Occipital lobe (tissue), 2 donors: Measurements from ENCODE around the gene DNAAF3. TPM values are rescaled to one million over a fixed set of nuclear protein-coding genes. Genes with fewer than 3 reads are reported as not detected.
"Not testable (repeated sequence)": the region's sequence is repeated elsewhere in the genome, so short reads cannot be mapped to it uniquely, and the experiment has no call there.

Experiments used
- DNase-seq: peaks from one replicate; lab custom pipeline; 2025; lab: John Stamatoyannopoulos, UW
- total RNA-seq: library from RNA; depleted of rRNA; stranded (reverse); fragments of >200 nt; gene quantifications from one replicate; pipeline ENCODE4 v1.2.3, GENCODE V29; 2014

DNAAF3 gene
- total RNA-seq, result 0.31 TPM

DNA sequence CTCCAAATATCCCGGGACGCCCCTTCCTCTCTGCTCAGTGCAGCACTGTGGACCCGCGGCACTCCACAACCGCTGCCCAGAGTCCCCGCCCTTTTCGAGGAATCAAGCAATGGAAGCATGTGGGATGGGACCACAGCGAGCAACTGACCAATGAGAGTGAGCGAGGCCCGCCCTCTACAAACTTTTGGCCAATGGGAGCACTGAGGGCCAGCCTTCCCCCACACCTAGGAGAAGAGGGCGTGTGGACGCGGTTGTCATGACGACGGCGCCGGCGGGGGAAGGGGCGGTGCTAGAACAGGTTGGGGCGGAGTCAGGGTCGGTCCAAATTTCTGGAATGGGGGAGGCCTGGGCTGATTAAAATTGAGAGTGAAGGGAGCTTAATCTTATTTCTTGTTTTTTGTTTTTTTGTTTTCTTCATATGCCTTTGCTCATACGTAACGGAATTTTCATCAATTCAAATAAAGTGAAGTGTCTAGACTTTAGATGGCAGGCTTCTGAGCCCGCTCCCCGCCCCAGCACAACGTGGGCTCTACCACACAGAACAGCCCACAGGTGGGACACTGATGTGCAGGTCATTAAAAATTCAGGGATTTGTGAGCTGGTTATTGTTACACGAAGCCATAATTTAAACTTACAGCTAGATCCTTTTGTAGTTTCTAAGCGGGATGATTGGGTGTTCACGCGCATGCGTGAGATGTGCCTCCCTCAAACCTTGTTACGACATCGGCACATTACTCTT lies at the start of gene DNAAF3:
DNAAF3 (minus strand) TSS at position 84 of the 739 bp plus-strand sequence. CDS start 200 bp downstream, outside the sequence.
- peak; percentile 83 for DNase-seq

DNA sequence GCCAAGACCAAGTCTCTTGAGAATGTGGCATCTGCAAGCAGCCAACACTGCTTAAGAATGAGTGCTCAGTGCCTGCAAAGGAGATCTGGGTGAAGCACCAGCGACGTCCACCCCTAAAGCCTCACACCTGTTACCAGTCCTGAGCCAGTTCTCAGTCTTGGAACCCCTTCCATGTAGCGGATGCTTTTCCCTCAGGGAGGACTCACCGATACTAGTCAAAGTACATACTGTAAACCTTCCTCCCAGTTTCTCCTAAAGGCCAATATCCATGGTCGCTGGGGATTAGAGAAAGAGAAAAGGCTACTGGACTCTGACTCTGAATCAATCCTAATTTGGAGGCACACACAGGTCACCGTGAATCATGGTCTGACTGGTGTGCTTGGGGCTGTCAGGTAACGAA lies 47.1 kb upstream of the DNAAF3 start:
- DNase-seq, result no peak

DNA sequence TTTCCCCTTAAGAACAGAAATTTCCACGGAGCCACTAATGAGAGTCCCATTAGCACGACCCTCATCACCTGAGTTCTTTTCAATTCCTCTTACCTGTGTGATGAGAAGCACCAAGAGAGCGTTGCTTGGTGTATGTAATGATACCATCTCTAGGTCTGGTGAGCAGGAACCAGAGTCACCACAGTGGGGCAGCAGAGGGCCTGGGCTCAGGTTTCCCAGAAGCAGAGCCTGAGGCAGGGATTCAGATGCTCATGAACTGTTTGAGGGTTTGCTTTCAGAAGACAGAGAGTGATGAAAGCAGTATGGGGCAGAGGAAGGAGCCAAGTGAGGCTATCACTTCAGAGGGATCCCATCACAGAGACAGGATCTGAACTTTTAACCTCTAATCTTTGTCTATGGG lies 46.0 kb upstream of the DNAAF3 start:
- DNase-seq, result no peak

DNA sequence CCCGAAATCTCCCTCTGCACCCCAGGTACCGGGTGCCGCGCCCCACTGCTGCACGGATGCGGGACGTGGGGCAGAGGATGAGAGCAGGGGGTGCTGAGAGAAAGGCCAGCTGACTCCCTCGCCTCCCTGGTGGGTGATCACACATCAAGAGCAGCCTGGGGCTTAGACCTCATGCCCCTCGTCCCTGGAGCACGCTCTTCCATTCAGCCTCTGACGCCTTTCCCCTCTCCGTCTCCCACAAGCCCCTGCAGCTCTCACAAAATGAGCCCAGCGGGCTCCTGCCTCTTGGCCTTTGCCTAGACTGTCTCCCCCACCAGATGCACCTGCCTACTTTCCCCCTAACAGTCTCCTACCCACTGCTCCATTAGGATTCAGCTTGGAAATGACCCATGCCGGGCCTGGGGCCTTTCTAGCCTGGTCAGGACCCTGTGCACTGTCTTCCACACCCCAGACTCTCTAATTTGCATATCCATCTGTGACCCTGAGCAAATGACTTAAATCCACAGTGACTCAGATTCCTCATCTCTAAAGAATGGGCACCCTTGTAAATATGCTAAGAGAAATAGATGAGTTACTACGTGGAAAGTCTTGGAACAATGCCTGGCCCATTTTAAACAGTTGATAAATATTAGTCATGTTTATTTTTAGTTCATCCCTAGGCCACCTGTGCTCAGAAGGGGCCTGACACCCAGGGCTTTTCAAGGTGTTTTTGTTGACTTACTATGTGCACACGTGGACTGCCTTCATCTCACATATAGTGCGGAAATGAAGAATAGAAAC lies 43.5 kb upstream of the DNAAF3 start:
- no peak for DNase-seq

DNA sequence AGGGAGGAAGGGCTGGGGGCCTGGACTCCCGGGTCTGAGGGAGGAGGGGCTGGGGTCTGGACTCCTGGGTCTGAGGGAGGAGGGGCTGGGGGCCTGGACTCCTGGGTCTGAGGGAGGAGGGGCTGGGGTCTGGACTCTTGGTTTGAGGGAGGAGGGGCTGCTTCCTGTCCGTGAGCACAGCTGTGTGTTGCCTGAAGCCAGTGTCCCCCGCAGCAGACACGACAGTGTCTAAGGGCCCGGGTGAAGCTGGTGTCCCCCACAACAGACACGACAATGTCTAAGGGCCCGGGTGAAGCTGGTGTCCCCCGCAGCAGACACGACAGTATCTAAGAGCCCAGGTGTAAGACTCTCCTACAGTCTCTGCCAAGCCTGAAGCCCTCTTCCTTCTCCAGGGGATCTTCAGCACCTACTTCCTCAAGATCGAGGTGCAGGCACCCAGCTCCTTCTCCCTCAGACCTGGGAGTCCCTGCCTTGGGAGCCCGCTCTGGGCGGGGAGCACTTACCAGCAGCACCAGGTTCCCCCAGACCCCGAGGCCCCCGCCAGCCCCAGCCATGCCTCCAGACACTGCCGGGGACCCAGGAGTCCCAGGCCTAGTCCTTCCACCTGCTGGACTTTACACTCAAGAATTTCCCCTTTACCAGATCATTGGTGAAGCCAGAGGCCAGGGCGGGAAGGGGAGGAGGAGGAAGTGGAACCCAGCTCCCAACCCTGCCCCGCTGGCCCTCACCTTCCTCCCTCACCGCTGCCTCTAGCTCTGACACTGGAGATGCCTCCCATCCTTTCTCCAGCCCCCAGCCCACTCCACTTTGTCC lies 42.7 kb upstream of the DNAAF3 start, which contains the start of gene PTPRH:
PTPRH (minus strand) TSS at position 622 of the 813 bp plus-strand sequence; CDS start at position 554, 68 bp downstream.
- DNase-seq, result no peak

DNA sequence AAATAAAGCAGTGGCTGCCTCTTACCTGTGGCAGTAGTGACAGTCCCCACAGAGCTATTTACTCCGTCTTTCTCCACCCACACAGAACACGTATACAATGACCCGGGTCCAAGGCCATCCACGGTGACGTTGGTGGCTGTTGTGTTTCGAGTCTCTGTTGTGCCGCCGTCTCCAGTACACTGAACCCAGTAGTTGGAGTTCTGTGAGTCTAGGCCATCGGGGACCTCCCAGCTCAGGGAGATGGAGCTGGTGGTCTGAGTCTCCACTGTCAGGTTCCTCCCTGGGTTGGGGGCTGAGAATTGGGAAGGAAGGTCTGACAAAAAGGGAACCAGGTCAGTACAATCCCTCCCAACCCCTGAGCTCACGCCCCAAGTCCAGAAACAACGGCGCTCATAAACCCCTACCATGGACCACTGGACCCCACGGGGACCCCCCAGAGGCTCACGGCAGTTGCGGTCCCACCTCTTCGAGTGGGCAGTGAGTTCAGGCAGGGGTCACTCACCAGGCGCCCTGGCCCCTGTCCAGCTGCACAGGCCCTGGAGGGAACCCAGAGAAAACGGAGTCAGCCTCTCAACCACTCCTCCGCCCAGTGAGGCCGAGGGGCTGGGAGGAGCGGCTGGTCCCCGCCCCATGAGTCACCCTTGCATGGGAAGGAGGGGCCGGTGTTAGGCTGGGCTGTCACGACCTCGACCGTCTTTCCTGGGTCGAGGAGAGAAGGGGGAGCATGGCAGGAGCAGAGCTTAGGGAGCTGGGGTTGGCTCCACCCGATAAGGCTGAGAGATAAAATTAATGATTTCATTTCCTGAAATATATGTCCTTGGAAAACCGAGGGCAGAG lies 40.5 kb upstream of the DNAAF3 start:
- DNase-seq, result peak; percentile 54

DNA sequence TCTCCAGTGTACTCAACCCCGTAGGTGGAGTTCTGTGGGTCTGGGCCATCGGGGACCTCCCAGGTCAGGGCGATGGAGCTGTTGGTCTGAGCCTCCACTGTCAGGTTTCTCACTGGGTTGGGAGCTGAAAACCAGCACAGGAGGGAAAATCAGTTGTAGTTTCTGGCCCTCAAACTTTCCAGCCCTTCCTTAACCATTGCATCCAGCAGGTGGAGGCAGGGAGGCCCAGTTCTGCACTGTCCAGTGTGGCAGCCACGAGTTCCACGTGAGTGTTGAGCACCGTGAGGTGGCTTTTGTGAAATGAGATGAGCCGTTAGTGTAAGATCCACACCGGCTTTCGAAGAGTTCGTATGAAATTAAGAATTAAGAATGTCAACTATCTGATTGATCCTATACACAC lies 35.8 kb upstream of the DNAAF3 start:
- not testable (repeated sequence) for DNase-seq

DNA sequence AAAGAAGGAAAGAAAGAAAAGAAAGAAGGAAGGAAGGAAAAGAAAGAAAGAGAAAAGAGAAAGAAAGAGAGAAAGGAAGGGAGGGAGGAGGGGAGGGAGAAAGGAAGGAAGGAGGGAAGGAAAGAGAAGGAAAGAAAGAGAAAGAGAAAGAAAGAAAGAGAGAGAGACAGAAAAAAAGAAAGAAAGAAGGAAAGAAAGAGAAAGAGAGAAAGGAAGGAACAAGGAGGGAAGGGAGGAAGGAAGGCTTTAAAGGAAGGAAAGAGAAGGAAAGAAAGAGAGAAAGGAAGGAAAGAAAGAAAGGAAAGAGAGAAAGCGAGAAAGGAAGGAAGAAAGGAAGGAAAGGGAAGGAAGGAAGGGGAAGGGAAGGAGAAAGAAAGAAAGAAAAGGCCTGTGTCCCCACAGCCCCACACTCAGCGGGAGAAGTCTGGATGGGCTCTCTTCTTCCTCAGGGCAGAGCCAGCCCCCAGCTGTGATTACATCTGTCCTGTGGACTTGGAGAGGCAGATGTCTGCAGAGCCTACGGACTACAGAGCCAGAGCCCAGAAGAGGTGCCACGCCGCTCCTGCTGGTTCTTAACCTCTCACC lies 33.3 kb upstream of the DNAAF3 start:
- DNase-seq, result no peak

DNA sequence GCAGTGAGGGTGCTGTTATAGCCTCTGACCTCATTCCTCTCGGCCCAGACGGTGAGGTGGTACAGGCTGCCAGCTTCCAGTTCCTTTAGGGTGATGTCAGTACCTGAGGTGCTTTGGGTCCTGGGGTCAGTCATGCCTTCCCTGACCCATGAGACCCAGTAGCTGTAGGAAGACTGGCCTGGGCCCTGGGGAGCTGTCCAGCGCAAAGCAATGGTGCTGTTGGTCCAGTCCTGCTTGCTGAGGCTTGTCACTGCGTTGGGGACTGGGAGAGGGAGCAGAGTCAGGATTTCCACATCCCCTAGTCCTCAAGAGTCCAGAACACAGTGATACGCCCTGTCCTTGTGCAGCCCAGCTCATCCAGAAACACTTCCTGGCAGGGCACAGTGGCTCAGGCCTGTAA lies 32.2 kb upstream of the DNAAF3 start:
- DNase-seq, result no peak

DNA sequence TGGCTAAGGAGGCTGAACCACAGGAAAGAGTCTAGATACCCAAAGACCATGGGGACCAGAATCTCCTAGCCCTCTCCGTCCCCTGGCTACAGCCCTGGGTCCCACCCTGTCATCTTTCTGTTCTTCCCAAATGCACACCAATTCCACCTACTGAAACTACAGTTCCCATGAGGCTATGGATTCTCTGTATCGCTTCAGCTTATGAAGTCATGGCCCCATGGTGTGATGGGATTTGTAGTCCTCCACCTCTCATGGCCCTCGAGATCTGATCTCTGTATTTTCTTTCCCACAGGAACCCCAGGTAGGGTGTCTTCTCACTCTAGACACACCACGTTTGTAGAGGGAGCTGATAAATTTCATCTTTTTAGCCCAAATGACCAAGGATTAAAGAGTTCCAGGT lies 31.1 kb upstream of the DNAAF3 start:
- no peak for DNase-seq

DNA sequence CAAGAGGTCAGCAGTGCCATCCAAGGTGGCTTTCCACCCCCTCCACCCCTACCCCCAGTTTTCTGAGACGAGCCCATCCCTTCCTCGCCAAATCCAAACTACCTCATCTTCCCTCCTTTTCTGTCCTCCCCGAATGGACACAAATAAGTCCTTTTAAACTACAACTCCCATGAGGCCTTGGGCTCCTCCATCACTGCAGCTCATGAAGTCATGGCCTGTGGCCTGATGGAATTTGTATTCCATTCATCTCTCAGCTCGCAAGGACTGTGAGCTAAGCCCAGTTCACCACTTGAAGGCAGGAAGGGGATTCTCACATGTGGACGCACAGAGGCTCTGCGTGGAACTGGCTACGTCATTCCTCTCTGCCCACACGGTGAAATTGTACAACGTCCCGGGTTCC lies 30.4 kb upstream of the DNAAF3 start:
- no peak for DNase-seq

DNA sequence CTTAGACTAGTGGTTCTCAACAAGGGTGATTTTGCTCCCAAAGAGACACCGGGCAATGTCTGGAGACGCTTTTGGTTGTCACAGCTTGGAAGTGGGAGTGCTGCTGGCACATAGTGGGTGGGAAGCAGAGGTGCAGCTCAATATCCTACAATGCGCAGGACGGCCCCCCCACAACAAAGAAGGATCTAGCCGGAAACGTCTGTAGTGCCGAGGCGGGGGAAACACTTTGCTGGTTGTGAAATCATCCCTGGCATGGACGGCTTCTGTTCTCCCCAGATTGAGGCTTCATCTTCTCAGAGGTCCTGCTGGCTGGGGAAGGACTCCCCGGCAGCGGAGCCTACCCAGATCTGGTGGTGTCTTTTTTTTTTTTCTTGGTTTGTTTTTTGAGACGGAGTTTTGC lies 27.1 kb upstream of the DNAAF3 start:
- peak; percentile 69 for DNase-seq

DNA sequence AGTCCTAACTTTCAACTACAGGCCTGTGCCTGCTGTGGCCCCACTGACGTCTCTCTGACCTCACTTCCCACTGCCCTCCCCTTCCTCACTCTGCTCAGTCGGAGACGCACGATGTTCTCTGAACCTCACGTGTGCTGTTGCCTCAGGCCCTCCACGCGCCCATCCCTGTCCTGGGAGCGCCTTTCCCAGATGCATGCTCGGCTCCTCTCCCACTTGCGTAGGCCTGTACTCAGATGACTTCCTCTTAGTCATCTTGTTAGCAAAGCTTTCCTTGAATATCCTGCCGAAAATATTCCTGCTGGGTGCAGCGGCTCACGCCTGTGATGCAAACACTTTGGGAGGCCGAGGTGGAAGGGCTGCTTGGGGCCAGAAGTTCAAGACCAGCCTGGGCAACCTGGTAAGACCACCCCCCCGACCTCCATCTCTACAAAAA lies 23.0 kb upstream of the DNAAF3 start:
- peak; percentile 76 for DNase-seq

DNA sequence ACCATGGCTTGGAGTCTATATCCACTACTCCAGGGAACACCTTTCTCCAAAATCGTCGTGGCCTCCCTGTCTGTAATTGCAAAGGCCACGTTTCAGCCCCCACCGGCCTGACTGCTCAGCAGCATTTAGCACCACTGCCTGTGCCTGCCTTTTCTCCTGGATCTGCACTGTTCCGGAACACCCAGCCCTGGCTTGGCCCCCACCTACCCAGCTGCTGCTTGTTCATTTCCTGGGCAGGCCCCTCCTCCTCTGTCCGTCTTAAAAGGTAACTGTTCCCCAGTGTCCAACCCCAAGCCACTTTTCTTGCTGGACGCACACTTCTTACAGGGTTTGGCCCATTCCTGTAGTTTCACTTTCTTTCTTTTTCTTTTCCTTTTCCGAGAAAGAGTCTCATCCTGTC lies 22.2 kb upstream of the DNAAF3 start:
- no peak for DNase-seq

DNA sequence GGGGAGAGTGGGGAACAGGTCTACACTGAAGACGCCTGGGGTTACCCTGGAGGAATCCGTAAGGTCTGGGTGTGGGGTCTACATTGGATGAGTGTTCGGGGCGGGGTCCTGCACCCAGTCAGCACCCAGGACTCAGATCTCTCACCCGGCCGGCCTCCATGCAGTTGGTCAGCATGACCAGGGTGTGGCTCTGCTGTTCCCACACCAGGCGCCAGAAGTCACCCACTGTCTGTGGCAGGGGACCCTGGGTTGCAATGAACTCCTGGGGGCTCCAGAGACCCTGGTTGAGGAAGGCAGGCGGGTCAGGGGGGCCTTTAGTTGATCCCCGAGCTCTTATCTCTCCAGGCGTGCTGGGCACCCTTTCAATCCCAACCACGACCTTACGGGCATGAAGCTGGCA lies 19.7 kb upstream of the DNAAF3 start:
- no peak for DNase-seq

DNA sequence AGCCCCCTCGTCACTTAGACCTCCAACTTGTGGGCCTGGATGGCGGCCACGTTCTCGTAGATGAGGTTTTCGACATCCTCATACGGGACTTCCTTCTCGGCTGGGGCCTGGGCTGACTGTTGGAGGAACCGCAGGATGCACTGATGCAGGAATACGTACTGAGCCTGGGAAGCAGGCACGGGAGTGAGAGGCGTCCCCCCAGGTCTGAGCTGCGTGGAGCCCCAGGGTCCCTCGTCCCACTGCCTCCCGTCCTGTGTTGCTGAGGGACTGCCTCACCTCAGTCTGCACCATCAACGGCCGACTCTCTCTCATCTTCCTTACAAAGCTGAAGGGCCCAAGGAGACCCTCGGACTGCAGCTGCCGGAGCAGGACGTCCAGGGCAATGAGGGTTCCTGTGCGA lies 15.3 kb upstream of the DNAAF3 start:
- no peak for DNase-seq

DNA sequence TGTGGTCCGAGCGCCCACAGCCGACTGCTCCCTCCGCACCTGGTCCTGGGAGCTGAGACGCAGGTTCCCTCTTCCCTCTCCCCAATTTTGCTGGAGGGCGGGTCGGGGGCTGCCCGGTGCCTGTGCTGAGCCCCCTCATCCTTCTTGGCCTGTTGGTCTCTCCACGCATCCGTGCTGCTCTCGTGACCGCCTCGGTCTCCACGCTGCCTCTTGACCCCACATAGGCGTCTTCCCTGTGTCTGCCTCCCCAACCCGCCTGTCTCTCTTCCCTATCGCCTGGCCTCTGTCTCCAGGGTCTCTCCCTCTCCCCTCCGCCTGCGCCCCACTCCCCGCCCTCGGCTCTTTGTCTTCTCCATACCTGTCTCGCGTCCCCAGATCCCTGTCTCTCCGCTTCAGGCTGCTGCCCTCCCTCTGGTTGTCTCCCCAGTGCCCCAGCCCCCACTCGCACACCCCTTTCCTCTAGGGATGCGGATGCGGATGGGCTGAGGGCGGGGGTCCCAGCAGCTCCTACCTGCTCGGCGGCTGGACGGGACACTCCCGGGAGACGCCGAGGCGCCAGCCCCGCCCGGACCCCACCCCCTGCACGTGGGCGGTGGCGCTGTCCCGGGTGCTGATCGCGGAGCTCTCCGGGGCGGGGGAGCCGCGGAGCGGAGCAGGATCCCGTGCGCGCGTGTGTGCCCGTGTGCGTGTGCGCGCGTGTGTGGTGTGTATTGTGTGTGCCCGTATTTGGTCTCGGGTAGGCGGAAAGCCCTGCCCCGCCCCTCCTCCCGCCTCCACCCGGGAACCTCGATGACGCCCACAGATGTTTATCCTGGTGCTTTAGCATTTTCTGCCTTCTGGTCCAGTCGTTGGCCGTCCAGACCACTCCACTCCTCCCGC lies 13.4 kb upstream of the DNAAF3 start, which contains the start of gene SYT5:
SYT5 (minus strand) TSS at position 684 of the 879 bp plus-strand sequence. CDS start 1,248 bp downstream, outside the sequence.
- peak; percentile 13 for DNase-seq

DNA sequence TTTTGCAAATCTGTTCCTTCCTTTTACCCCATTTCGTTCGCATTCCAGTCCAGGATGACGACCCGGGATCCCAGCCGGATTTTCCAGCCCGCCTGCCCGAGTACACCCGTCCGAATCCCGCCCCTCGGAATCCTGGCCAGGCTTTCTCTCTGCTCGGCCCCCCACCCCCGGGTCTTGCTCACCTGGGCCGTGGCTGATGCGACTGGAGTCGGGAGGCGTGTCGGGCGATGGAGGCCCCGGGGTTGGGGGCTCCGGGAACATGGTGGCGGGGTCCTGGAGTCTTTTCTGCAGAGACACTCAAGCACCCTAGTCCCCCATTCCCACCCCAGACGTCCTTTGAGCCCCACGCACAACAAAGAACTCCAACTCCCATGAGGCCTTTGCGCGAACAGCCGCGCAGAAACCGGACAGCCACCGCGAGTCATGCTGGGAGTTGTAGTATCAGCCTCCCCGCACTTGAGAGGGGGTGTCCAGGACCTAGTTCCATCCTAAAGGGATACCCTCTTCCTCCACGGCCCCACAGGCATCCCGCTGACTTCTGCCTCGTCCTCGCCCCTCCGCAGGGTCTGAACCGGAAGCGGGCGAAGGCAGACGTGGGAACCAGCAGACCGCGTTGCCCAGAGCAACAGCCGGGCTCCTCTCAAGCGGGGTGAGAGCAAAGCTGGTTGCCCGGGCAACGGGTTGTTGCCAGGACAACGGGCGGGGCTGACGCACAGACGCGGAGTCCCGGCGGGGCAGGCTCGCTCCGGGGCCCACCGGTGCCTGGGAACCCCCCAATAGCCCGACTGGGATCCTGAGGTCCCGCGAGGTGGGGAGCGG lies 12.6 kb upstream of the DNAAF3 start:
- DNase-seq, result peak; percentile 88

DNA sequence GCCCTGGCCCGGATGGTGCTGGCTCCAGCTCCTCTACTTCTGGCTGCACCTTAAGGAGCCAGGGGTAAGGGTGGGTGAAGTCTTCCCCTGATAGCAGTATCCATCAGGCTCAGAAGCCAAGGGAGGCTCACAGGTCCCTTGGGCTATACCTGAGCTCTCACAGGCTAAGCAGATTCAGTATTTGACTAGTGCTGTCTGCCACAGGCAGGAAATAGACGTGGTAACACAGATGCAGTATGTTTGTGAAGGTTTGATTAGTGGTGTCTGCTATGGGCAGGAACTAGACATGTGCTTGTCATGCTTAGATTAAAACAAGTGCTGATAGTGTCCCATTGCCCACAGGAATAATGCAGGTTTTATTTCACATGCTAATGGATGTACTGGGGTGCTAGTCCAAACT lies 9.7 kb upstream of the DNAAF3 start:
- DNase-seq, result no peak
